ENCODE data around the gene WDR36. TPM values are rescaled to one million over a fixed set of nuclear protein-coding genes. Genes with fewer than 3 reads are reported as not detected.

WDR36 gene
- total and polyA plus RNA-seq, 2 donors: 11.8 to 30.1 TPM

- H3K27ac ChIP-seq (ENCODE audit: low read depth in 1 of 2, low read length in 1 of 2): no peak overlapping the region
- 94% methylated on average over 3 of the region's 3 CpGs for WGBS
- DNase-seq (ENCODE audit: low read depth in 6 of 9, low spot score in 9 of 9): no peak
- no peak overlapping the region for H3K4me3 ChIP-seq (ENCODE audit: low read length in 2 of 2)
- H3K36me3 ChIP-seq (ENCODE audit: control insufficient read depth in 2 of 2, insufficient read depth in 2 of 2, low read length in 1 of 2): peaks cover 4 to 17% of the 10 kb centered on the region in 2 donors
- H3K27me3 ChIP-seq (ENCODE audit: control insufficient read depth in 2 of 2, insufficient read depth in 1 of 2, low read length in 1 of 2): no peaks in the 10 kb centered on the region
- H3K4me1 ChIP-seq (ENCODE audit: control insufficient read depth in 2 of 2, insufficient read depth in 2 of 2, low read length in 2 of 2): no peaks in the 10 kb centered on the region
- no peaks in the 10 kb centered on the region for H3K9me3 ChIP-seq (ENCODE audit: control insufficient read depth in 2 of 2, insufficient read depth in 1 of 2, low read length in 1 of 2)
These were observed 35.5 kb downstream of the WDR36 start for GRCh38 chr5:111127453-111128195.

- WGBS: 98% methylated on average over 3 of the region's 3 CpGs
- H3K27ac ChIP-seq (ENCODE audit: low read depth in 1 of 2, low read length in 1 of 2): no peak overlapping the region
- no peak for DNase-seq (ENCODE audit: low read depth in 6 of 9, low spot score in 9 of 9)
- no peaks in the 10 kb centered on the region for H3K27me3 ChIP-seq (ENCODE audit: control insufficient read depth in 2 of 2, insufficient read depth in 1 of 2, low read length in 1 of 2)
- peaks cover 4 to 14% of the 10 kb centered on the region in 2 donors for H3K36me3 ChIP-seq (ENCODE audit: control insufficient read depth in 2 of 2, insufficient read depth in 2 of 2, low read length in 1 of 2)
- no peaks in the 10 kb centered on the region for H3K4me1 ChIP-seq (ENCODE audit: control insufficient read depth in 2 of 2, insufficient read depth in 2 of 2, low read length in 2 of 2)
- H3K9me3 ChIP-seq (ENCODE audit: control insufficient read depth in 2 of 2, insufficient read depth in 1 of 2, low read length in 1 of 2): no peaks in the 10 kb centered on the region
- no peak overlapping the region for H3K4me3 ChIP-seq (ENCODE audit: low read length in 2 of 2)
These were observed 37.8 kb downstream of the WDR36 start for GRCh38 chr5:111129938-111130337.

GRCh38 chr5:111131356-111131755, 39.2 kb downstream of the WDR36 start:
- H3K36me3 ChIP-seq (ENCODE audit: control insufficient read depth in 2 of 2, insufficient read depth in 2 of 2, low read length in 1 of 2): peaks cover 0 to 8% of the 10 kb centered on the region in 2 donors
- H3K27me3 ChIP-seq (ENCODE audit: control insufficient read depth in 2 of 2, insufficient read depth in 1 of 2, low read length in 1 of 2): no peaks in the 10 kb centered on the region
- no peak overlapping the region for H3K27ac ChIP-seq (ENCODE audit: low read depth in 1 of 2, low read length in 1 of 2)
- DNase-seq (ENCODE audit: low read depth in 6 of 9, low spot score in 9 of 9): no peak
- H3K9me3 ChIP-seq (ENCODE audit: control insufficient read depth in 2 of 2, insufficient read depth in 1 of 2, low read length in 1 of 2): no peaks in the 10 kb centered on the region
- no peaks in the 10 kb centered on the region for H3K4me1 ChIP-seq (ENCODE audit: control insufficient read depth in 2 of 2, insufficient read depth in 2 of 2, low read length in 2 of 2)
- no peak overlapping the region for H3K4me3 ChIP-seq (ENCODE audit: low read length in 2 of 2)
- 57% methylated on average over 2 of the region's 2 CpGs for WGBS

- DNase-seq (ENCODE audit: low read depth in 6 of 9, low spot score in 9 of 9): no peak
- WGBS: 94% methylated on average over 1 of the region's 1 CpG
- Histone ChIP-seq H3K4me3 (ENCODE audit: low read length in 2 of 2) (no peak overlapping the region), H3K9me3 (ENCODE audit: control insufficient read depth in 2 of 2, insufficient read depth in 1 of 2, low read length in 1 of 2) (no peaks in the 10 kb centered on the region), H3K27ac (ENCODE audit: low read depth in 1 of 2, low read length in 1 of 2) (no peak overlapping the region), H3K27me3 (ENCODE audit: control insufficient read depth in 2 of 2, insufficient read depth in 1 of 2, low read length in 1 of 2) (no peaks in the 10 kb centered on the region), H3K4me1 (ENCODE audit: control insufficient read depth in 2 of 2, insufficient read depth in 2 of 2, low read length in 2 of 2) (no peaks in the 10 kb centered on the region), H3K36me3 (ENCODE audit: control insufficient read depth in 2 of 2, insufficient read depth in 2 of 2, low read length in 1 of 2) (peaks cover 0 to 5% of the 10 kb centered on the region in 2 donors)
These were observed 39.9 kb downstream of the WDR36 start for GRCh38 chr5:111132076-111132475.

- Histone ChIP-seq H3K4me1 (ENCODE audit: control insufficient read depth in 2 of 2, insufficient read depth in 2 of 2, low read length in 2 of 2) (no peaks in the 10 kb centered on the region), H3K36me3 (ENCODE audit: control insufficient read depth in 2 of 2, insufficient read depth in 2 of 2, low read length in 1 of 2) (no peaks in the 10 kb centered on the region), H3K9me3 (ENCODE audit: control insufficient read depth in 2 of 2, insufficient read depth in 1 of 2, low read length in 1 of 2) (no peaks in the 10 kb centered on the region), H3K27me3 (ENCODE audit: control insufficient read depth in 2 of 2, insufficient read depth in 1 of 2, low read length in 1 of 2) (no peaks in the 10 kb centered on the region), H3K4me3 (ENCODE audit: low read length in 2 of 2) (no peak overlapping the region), H3K27ac (ENCODE audit: low read depth in 1 of 2, low read length in 1 of 2) (no peak overlapping the region)
- 90% methylated on average over 1 of the region's 1 CpG for WGBS
- no peak for DNase-seq (ENCODE audit: low read depth in 6 of 9, low spot score in 9 of 9)
These were observed 40.7 kb downstream of the WDR36 start for GRCh38 chr5:111132731-111133435.

GRCh38 chr5:111133436-111133751, 41.2 kb downstream of the WDR36 start:
- no peaks in the 10 kb centered on the region for H3K27me3 ChIP-seq (ENCODE audit: control insufficient read depth in 2 of 2, insufficient read depth in 1 of 2, low read length in 1 of 2)
- 93% methylated on average over 1 of the region's 1 CpG for WGBS
- no peaks in the 10 kb centered on the region for H3K4me1 ChIP-seq (ENCODE audit: control insufficient read depth in 2 of 2, insufficient read depth in 2 of 2, low read length in 2 of 2)
- DNase-seq (ENCODE audit: low read depth in 6 of 9, low spot score in 9 of 9): no peak
- no peak overlapping the region for H3K4me3 ChIP-seq (ENCODE audit: low read length in 2 of 2)
- no peaks in the 10 kb centered on the region for H3K9me3 ChIP-seq (ENCODE audit: control insufficient read depth in 2 of 2, insufficient read depth in 1 of 2, low read length in 1 of 2)
- no peaks in the 10 kb centered on the region for H3K36me3 ChIP-seq (ENCODE audit: control insufficient read depth in 2 of 2, insufficient read depth in 2 of 2, low read length in 1 of 2)
- H3K27ac ChIP-seq (ENCODE audit: low read depth in 1 of 2, low read length in 1 of 2): no peak overlapping the region

- no peaks in the 10 kb centered on the region for H3K9me3 ChIP-seq (ENCODE audit: control insufficient read depth in 2 of 2, insufficient read depth in 1 of 2, low read length in 1 of 2)
- H3K27me3 ChIP-seq (ENCODE audit: control insufficient read depth in 2 of 2, insufficient read depth in 1 of 2, low read length in 1 of 2): no peaks in the 10 kb centered on the region
- 96% methylated on average over 4 of the region's 4 CpGs for WGBS
- H3K36me3 ChIP-seq (ENCODE audit: control insufficient read depth in 2 of 2, insufficient read depth in 2 of 2, low read length in 1 of 2): no peaks in the 10 kb centered on the region
- no peaks in the 10 kb centered on the region for H3K4me1 ChIP-seq (ENCODE audit: control insufficient read depth in 2 of 2, insufficient read depth in 2 of 2, low read length in 2 of 2)
- H3K4me3 ChIP-seq (ENCODE audit: low read length in 2 of 2): no peak overlapping the region
- DNase-seq (ENCODE audit: low read depth in 6 of 9, low spot score in 9 of 9): no peak
- H3K27ac ChIP-seq (ENCODE audit: low read depth in 1 of 2, low read length in 1 of 2): no peak overlapping the region
These were observed 41.9 kb downstream of the WDR36 start for GRCh38 chr5:111134087-111134486.

- Histone ChIP-seq H3K9me3 (ENCODE audit: control insufficient read depth in 2 of 2, insufficient read depth in 1 of 2, low read length in 1 of 2) (no peaks in the 10 kb centered on the region), H3K4me3 (ENCODE audit: low read length in 2 of 2) (no peak overlapping the region), H3K36me3 (ENCODE audit: control insufficient read depth in 2 of 2, insufficient read depth in 2 of 2, low read length in 1 of 2) (no peaks in the 10 kb centered on the region), H3K27me3 (ENCODE audit: control insufficient read depth in 2 of 2, insufficient read depth in 1 of 2, low read length in 1 of 2) (no peaks in the 10 kb centered on the region), H3K27ac (ENCODE audit: low read depth in 1 of 2, low read length in 1 of 2) (no peak overlapping the region), H3K4me1 (ENCODE audit: control insufficient read depth in 2 of 2, insufficient read depth in 2 of 2, low read length in 2 of 2) (no peaks in the 10 kb centered on the region)
- no peak for DNase-seq (ENCODE audit: low read depth in 6 of 9, low spot score in 9 of 9)
- WGBS: 91% methylated on average over 2 of the region's 2 CpGs
These were observed 42.7 kb downstream of the WDR36 start for GRCh38 chr5:111134864-111135263.

- H3K4me3 ChIP-seq (ENCODE audit: low read length in 2 of 2): no peak overlapping the region
- H3K36me3 ChIP-seq (ENCODE audit: control insufficient read depth in 2 of 2, insufficient read depth in 2 of 2, low read length in 1 of 2): no peaks in the 10 kb centered on the region
- H3K27ac ChIP-seq (ENCODE audit: low read depth in 1 of 2, low read length in 1 of 2): no peak overlapping the region
- H3K27me3 ChIP-seq (ENCODE audit: control insufficient read depth in 2 of 2, insufficient read depth in 1 of 2, low read length in 1 of 2): no peaks in the 10 kb centered on the region
- H3K9me3 ChIP-seq (ENCODE audit: control insufficient read depth in 2 of 2, insufficient read depth in 1 of 2, low read length in 1 of 2): no peaks in the 10 kb centered on the region
- no peaks in the 10 kb centered on the region for H3K4me1 ChIP-seq (ENCODE audit: control insufficient read depth in 2 of 2, insufficient read depth in 2 of 2, low read length in 2 of 2)
- DNase-seq (ENCODE audit: low read depth in 6 of 9, low spot score in 9 of 9): no peak
- WGBS: 94% methylated on average over 1 of the region's 1 CpG
These were observed 43.2 kb downstream of the WDR36 start for GRCh38 chr5:111135363-111135762.

Data from thymus (tissue), 11 donors.